HCT116 (cell line): ENCODE data around the gene CACNA1C. TPM values are rescaled to one million over a fixed set of nuclear protein-coding genes. Genes with fewer than 3 reads are reported as not detected.

ENCODE experiments used
- ATAC-seq: fragments of 200-7000 bp; cut with Tn5 transposase; 2 replicates; pipeline ENCODE4 v1.9.1; 2020; ENCODE audit warnings: mild to moderate bottlenecking, moderate library complexity
- BruUV-seq: library from RNA; stranded (reverse); fragments of 400-500 nt; replicated peaks from 2 replicates; lab custom pipeline; 2021; lab: Mats Ljungman, UMichigan
- CTCF ChIA-PET: fragments of 300-600 bp; sonication (Branson Sonifier 250); formaldehyde crosslinking; loops from one replicate; lab custom pipeline; 2021; ENCODE audit warnings: antibody characterized with exemption; lab: Charles Lee
- POLR2A ChIA-PET: fragments of 300-600, 350-600 bp; sonication (Branson Sonifier 250); formaldehyde crosslinking; loops from one replicate; lab custom pipeline; 2021; ENCODE audit warnings: antibody characterized with exemption; lab: Charles Lee
- RAD21 ChIA-PET, 2 experiments: fragments of 300-600 bp; sonication (Branson Sonifier 250); formaldehyde crosslinking; loops; one replicate each; lab custom pipeline; 2023; ENCODE audit warnings: low total read pairs in 2 of 2; ENCODE audit not compliant: uncharacterized antibody in 2 of 2, unreplicated experiment in 2 of 2, low non-redundant PET in 1 of 2; lab: Charles Lee
- DNase-seq: peaks from one replicate; pipeline ENCODE4 v3.0.0-alpha.2; 2010; ENCODE audit warnings: low read depth, low spot score
- H2AFZ ChIP-seq: fragments of 200-600 bp; shearing (Covaris generic), sonication (generic); 2 replicates; pipeline ENCODE4 v1.6.1; 2017; ENCODE audit warnings: low read depth, mixed run types, mixed read lengths, antibody characterized with exemption, low read length; ENCODE audit not compliant: poor library complexity, severe bottlenecking
- H3K27ac ChIP-seq: 2 replicates; pipeline ENCODE4 v1.5.1; 2012; ENCODE audit warnings: low read depth, low read length
- H3K27me3 ChIP-seq: fragments of 200-600 bp; sonication (generic); 2 replicates; pipeline ENCODE4 v1.6.1; 2016; ENCODE audit warnings: mixed run types, low read length, mixed read lengths; ENCODE audit not compliant: insufficient read depth
- H3K36me3 ChIP-seq, 2 experiments: fragments of 200-500 bp in 1 of 2; fragments of 200-600 bp in 1 of 2; sonication (Bioruptor generic) in 1 of 2; sonication (generic) in 1 of 2; 2 replicates each; pipeline versions ENCODE4 v1.5.1 to v1.6.1; 2014 to 2016; ENCODE audit warnings: low read length in 2 of 2, inconsistent platforms in 1 of 2, mixed read lengths in 1 of 2, mixed run types in 1 of 2; ENCODE audit not compliant: insufficient read depth in 2 of 2, control insufficient read depth in 1 of 2
- H3K4me1 ChIP-seq, 2 experiments: fragments of 200-600 bp in 1 of 2; sonication (generic) in 1 of 2; 2 replicates each; pipeline versions ENCODE4 v1.5.1 to v1.6.1; 2012 to 2017; ENCODE audit warnings: low read length in 2 of 2, inconsistent platforms in 1 of 2, mild to moderate bottlenecking in 1 of 2, mixed read lengths in 1 of 2, mixed run types in 1 of 2, moderate library complexity in 1 of 2; ENCODE audit not compliant: insufficient read depth in 2 of 2, control insufficient read depth in 1 of 2
- H3K4me2 ChIP-seq: fragments of 200-600 bp; sonication (generic); 2 replicates; pipeline ENCODE4 v1.6.1; 2017; ENCODE audit warnings: mixed run types, low read length, mixed read lengths
- H3K4me3 ChIP-seq, 2 experiments: fragments of 200-600 bp in 1 of 2; sonication (generic) in 1 of 2; replicated peaks in 1 of 2; 2 replicates each; pipeline ENCODE4 v1.5.1; 2011 to 2016; ENCODE audit warnings: low read length in 2 of 2, control low read depth in 1 of 2, low read depth in 1 of 2, mild to moderate bottlenecking in 1 of 2, mixed read lengths in 1 of 2, mixed run types in 1 of 2
- H3K79me2 ChIP-seq: fragments of 200-600 bp; sonication (generic); 2 replicates; pipeline ENCODE4 v1.6.1; 2017; ENCODE audit warnings: mild to moderate bottlenecking, mixed run types, low read length, moderate library complexity, mixed read lengths; ENCODE audit not compliant: insufficient read depth
- H3K9ac ChIP-seq: fragments of 200-600 bp; sonication (generic); 2 replicates; pipeline ENCODE4 v1.6.1; 2016; ENCODE audit warnings: low read length, mixed read lengths
- H3K9me2 ChIP-seq: fragments of 200-600 bp; sonication (generic), shearing (Covaris generic); 2 replicates; pipeline ENCODE4 v1.6.1; 2017; ENCODE audit warnings: mixed run types, mild to moderate bottlenecking, moderate library complexity; ENCODE audit not compliant: insufficient read depth
- H3K9me3 ChIP-seq, 2 experiments: fragments of 200-500 bp in 1 of 2; fragments of 200-600 bp in 1 of 2; sonication (Bioruptor generic) in 1 of 2; sonication (generic) in 1 of 2; 2 replicates each; pipeline ENCODE4 v1.6.1; 2014 to 2017; ENCODE audit warnings: low read length in 2 of 2, mixed read lengths in 2 of 2, inconsistent platforms in 1 of 2, low read depth in 1 of 2, mild to moderate bottlenecking in 1 of 2, mixed run types in 1 of 2, moderate library complexity in 1 of 2; ENCODE audit not compliant: control insufficient read depth in 1 of 2, insufficient read depth in 1 of 2
- H4K20me1 ChIP-seq: fragments of 200-600 bp; sonication (generic), shearing (Covaris generic); 2 replicates; pipeline ENCODE4 v1.6.1; 2017; ENCODE audit warnings: mixed run types, mild to moderate bottlenecking, moderate library complexity; ENCODE audit not compliant: insufficient read depth
- CTCF ChIP-seq, 3 experiments: fragments of 200-600 bp in 1 of 3; sonication (generic) in 1 of 3; IDR thresholded peaks in 2 of 3; conservative IDR thresholded peaks in 1 of 3; 2 replicates each; pipeline ENCODE4 v1.5.1; 2012 to 2017; ENCODE audit warnings: low read depth in 2 of 3, low read length in 2 of 3, antibody characterized with exemption in 1 of 3, borderline replicate concordance in 1 of 3, control low read depth in 1 of 3, mild to moderate bottlenecking in 1 of 3, mixed read lengths in 1 of 3, mixed run types in 1 of 3, moderate library complexity in 1 of 3; ENCODE audit not compliant: insufficient read depth in 1 of 3
- ELF1 ChIP-seq: IDR thresholded peaks from 2 replicates; pipeline ENCODE4 v1.6.1; 2012; ENCODE audit warnings: low read depth, borderline replicate concordance
- EZH2phosphoT487 ChIP-seq: fragments of 200-600 bp; IDR thresholded peaks from 2 replicates; pipeline ENCODE4 v1.6.1; 2018; ENCODE audit warnings: antibody characterized with exemption, borderline replicate concordance
- FOSL1 ChIP-seq: IDR thresholded peaks from 2 replicates; pipeline ENCODE4 v1.6.1; 2012; ENCODE audit warnings: low read depth
- MAX ChIP-seq: IDR thresholded peaks from 2 replicates; pipeline ENCODE4 v1.6.1; 2012
- POLR2AphosphoS5 ChIP-seq: IDR thresholded peaks from 2 replicates; pipeline ENCODE4 v1.6.1; 2011; ENCODE audit warnings: mild to moderate bottlenecking, low read depth, low read length, moderate library complexity
- REST ChIP-seq: IDR thresholded peaks from 2 replicates; pipeline ENCODE4 v1.6.1; 2012; ENCODE audit warnings: low read depth
- SP1 ChIP-seq: IDR thresholded peaks from 2 replicates; pipeline ENCODE4 v1.6.1; 2012; ENCODE audit warnings: low read depth
- intact Hi-C: fragments of 100-400 bp; cut with micrococcal nuclease; formaldehyde crosslinking; loops from 2 replicates; pipeline ENCODE4 v1.10.0; 2022
- total RNA-seq: library from RNA; stranded (reverse); gene quantifications from one replicate; pipeline ENCODE4 v1.2.1, GENCODE V29; 2021; ENCODE audit not compliant: unreplicated experiment

CACNA1C gene
- total RNA-seq, 1 experiment from 2014 or later, result 0.05 TPM

- TF ChIP-seq CTCF (IDR thresholded peaks at IDR 0.05 in 2 of 3, conservative IDR thresholded peaks at IDR 0.05 in 1 of 3; ENCODE audit: borderline replicate concordance in 1 of 3, insufficient read depth in 1 of 3, low read depth in 2 of 3, low read length in 2 of 3) (no peak), MAX (no peak), POLR2AphosphoS5 (no peak)
- TF ChIP-seq, all 23 proteins: peak for 0
Measured at GRCh38 chr12:2654311-2654710, 601.5 kb downstream of the CACNA1C start (continued).

GRCh38 chr12:2654741-2655140, 602.0 kb downstream of the CACNA1C start:
- intact Hi-C loops, result no loop called here
- H3K27ac ChIP-seq, result no peak overlapping the region
- no peak overlapping the region for H2AFZ ChIP-seq
- CTCF ChIA-PET, result no interaction called here
- POLR2A ChIA-PET, result no interaction called here
- no peaks in the 10 kb centered on the region for H3K79me2 ChIP-seq
- H4K20me1 ChIP-seq, result no peaks in the 10 kb centered on the region
- H3K9me2 ChIP-seq, result no peaks in the 10 kb centered on the region
- no TSS peak for BruUV-seq
- no peaks in the 10 kb centered on the region for H3K36me3 ChIP-seq
- no peak overlapping the region for H3K9ac ChIP-seq
- H3K27me3 ChIP-seq, result no peaks in the 10 kb centered on the region
- no peaks in the 10 kb centered on the region; a peak in 1 of 4 replicates for H3K4me1 ChIP-seq
- no peak for ATAC-seq
- no peaks in the 10 kb centered on the region for H3K9me3 ChIP-seq
- H3K4me2 ChIP-seq, result no peak overlapping the region
- RAD21 ChIA-PET, result no interaction called here
- TF ChIP-seq POLR2AphosphoS5 (no peak), ELF1 (no peak), REST (no peak), EZH2phosphoT487 (no peak), SP1 (no peak), FOSL1 (no peak)
- TF ChIP-seq, all 23 proteins: peak for 0
- DNase-seq, result no peak
- no peak overlapping the region for H3K4me3 ChIP-seq
